Measurements from ENCODE around the gene GNMT. TPM values are rescaled to one million over a fixed set of nuclear protein-coding genes. Genes with fewer than 3 reads are reported as not detected.

GNMT gene
- total and polyA plus RNA-seq, 9 of the 15 experiments (the other 6 are each of a cell fraction or from before 2014, with no cell fraction given): 0.11 to 0.29 (median 0.15) TPM; not detected in 6

DNA sequence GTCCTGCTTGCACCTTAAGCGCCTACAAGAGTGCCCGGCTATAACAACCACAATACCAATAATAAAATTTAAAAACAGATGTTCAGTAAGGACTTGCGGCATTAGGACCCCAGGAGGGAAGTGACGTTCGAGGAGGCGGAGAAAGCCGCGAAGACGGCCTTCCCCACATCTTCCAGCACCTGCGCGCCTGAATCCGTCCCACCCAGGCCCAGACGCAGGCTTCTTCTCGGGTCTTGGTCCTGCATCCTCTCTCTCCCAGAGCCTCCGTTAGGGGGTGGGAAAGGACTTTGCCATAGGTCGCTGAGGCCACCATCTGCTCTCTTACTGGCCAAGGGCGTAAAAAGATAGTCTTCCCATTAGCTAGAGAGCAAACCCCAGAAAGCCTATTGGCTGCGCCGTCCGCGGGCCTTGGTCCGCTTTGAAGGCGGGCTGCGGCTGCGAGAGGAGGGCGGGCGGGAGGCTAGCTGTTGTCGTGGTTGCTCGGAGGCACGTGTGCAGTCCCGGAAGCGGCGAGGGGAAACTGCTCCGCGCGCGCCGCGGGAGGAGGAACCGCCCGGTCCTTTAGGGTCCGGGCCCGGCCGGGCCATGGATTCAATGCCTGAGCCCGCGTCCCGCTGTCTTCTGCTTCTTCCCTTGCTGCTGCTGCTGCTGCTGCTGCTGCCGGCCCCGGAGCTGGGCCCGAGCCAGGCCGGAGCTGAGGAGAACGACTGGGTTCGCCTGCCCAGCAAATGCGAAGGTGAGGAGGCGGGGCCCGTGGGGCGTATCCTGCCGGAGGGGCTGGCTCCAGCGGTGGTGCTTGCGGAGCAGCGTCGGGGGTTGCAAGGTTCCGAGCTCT lies 31.4 kb upstream of the GNMT start, which contains the start of gene CNPY3 (continued):
- TF ChIP-seq, protein P1, sequence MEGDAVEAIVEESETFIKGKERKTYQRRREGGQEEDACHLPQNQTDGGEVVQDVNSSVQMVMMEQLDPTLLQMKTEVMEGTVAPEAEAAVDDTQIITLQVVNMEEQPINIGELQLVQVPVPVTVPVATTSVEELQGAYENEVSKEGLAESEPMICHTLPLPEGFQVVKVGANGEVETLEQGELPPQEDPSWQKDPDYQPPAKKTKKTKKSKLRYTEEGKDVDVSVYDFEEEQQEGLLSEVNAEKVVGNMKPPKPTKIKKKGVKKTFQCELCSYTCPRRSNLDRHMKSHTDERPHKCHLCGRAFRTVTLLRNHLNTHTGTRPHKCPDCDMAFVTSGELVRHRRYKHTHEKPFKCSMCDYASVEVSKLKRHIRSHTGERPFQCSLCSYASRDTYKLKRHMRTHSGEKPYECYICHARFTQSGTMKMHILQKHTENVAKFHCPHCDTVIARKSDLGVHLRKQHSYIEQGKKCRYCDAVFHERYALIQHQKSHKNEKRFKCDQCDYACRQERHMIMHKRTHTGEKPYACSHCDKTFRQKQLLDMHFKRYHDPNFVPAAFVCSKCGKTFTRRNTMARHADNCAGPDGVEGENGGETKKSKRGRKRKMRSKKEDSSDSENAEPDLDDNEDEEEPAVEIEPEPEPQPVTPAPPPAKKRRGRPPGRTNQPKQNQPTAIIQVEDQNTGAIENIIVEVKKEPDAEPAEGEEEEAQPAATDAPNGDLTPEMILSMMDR (IDR thresholded peaks at IDR 0.05 in 2 of 3, conservative IDR thresholded peaks at IDR 0.05 in 1 of 3; ENCODE audit: insufficient read depth in 2 of 3, low read depth in 1 of 3, low read length in 3 of 3): peak in 2 of 3 experiments; percentile 15 to 36; a peak in 2 of 6 replicates
- TF ChIP-seq RAD51 (IDR thresholded peaks at IDR 0.05; ENCODE audit: borderline replicate concordance, low read depth): peak; percentile 80
- peak; percentile 87 for TF ChIP-seq ATF7 (IDR thresholded peaks at IDR 0.05)
- TF ChIP-seq NFYB (IDR thresholded peaks at IDR 0.05; ENCODE audit: extremely low read depth, insufficient read length): peak; percentile 99
- peak; percentile 17 for TF ChIP-seq BRD9 (IDR thresholded peaks at IDR 0.05; ENCODE audit: low read depth, partially characterized antibody)
- TF ChIP-seq CSDE1 (IDR thresholded peaks at IDR 0.05): no peak
- TF ChIP-seq FIP1L1 (IDR thresholded peaks at IDR 0.05; ENCODE audit: low read depth, low read length, poor library complexity, severe bottlenecking): peak; percentile 89
- no peak for TF ChIP-seq SMC3 (conservative IDR thresholded peaks at IDR 0.05; ENCODE audit: insufficient read depth, low read depth, low read length)
- no peak for TF ChIP-seq ZNF133 (CRISPR knock-in tag; IDR thresholded peaks at IDR 0.05)
- TF ChIP-seq YBX1 (IDR thresholded peaks at IDR 0.05): no peak
- TF ChIP-seq SAFB2 (IDR thresholded peaks at IDR 0.05; ENCODE audit: borderline replicate concordance, low read depth, low read length, severe bottlenecking): no peak
- no peak for TF ChIP-seq ADNP (tag; IDR thresholded peaks at IDR 0.05)
- TF ChIP-seq PPARD (CRISPR knock-in tag; IDR thresholded peaks at IDR 0.05): no peak
- no peak for TF ChIP-seq ZNF778 (CRISPR knock-in tag; IDR thresholded peaks at IDR 0.05)
- no peak for TF ChIP-seq TSC22D4 (tag; IDR thresholded peaks at IDR 0.05)
- TF ChIP-seq NR2C1 (IDR thresholded peaks at IDR 0.05): no peak
- peak; percentile 46; the same call in 1 of the 2 replicates for TF ChIP-seq NR2C1 (tag; IDR thresholded peaks at IDR 0.05)
- TF ChIP-seq, protein P2, sequence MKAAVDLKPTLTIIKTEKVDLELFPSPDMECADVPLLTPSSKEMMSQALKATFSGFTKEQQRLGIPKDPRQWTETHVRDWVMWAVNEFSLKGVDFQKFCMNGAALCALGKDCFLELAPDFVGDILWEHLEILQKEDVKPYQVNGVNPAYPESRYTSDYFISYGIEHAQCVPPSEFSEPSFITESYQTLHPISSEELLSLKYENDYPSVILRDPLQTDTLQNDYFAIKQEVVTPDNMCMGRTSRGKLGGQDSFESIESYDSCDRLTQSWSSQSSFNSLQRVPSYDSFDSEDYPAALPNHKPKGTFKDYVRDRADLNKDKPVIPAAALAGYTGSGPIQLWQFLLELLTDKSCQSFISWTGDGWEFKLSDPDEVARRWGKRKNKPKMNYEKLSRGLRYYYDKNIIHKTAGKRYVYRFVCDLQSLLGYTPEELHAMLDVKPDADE (conservative IDR thresholded peaks at IDR 0.05; ENCODE audit: control insufficient read depth, low read depth, low read length): peak; percentile 84
- TF ChIP-seq DPF2 (IDR thresholded peaks at IDR 0.05): no peak; the same call in 1 of the 2 replicates
- no peak for TF ChIP-seq POLR2AphosphoS2 (IDR thresholded peaks at IDR 0.05; ENCODE audit: low read length)
- TF ChIP-seq SIX5 (IDR thresholded peaks at IDR 0.05; ENCODE audit: borderline replicate concordance in 1 of 2, insufficient read depth in 1 of 2, low read depth in 1 of 2, low read length in 2 of 2): no peak
- no peak for TF ChIP-seq TCFL5 (CRISPR knock-in tag; conservative IDR thresholded peaks at IDR 0.05)
- TF ChIP-seq JUN (IDR thresholded peaks at IDR 0.05; ENCODE audit: borderline replicate concordance, low read depth, low read length): peak; percentile 68; the same call in 1 of the 2 replicates
- TF ChIP-seq JUN (CRISPR knock-in tag; IDR thresholded peaks at IDR 0.05; ENCODE audit: borderline replicate concordance): no peak
- TF ChIP-seq KHSRP (IDR thresholded peaks at IDR 0.05): no peak

Measured in K562 (cell line).